ENCODE data around the gene PCYOX1L.

DNA sequence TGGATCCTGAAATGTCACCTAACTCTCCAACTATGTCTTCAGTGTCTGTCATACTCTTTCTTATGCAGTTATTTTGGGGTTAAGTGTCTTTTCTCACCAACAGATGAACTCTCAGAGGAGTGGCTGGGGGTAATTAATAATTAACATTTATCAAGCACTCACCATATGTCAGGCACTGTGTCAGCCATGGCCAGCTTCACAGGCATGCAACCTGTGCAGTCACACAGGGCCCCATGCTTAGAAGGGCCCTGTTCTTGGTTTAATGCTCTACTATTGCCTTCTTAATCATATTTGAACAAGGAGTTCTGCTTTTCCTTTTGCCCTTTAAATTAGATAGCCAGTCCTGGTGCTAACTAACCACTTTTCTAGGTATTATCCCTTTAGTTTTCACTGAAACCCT is 16.0 kb upstream of the PCYOX1L start:
- no peak for TF ChIP-seq RAD21 (IDR thresholded peaks at IDR 0.05; ENCODE audit: low read depth)
- no peak for TF ChIP-seq TAF1 (IDR thresholded peaks at IDR 0.05; ENCODE audit: low read depth)
- TF ChIP-seq YY1 (IDR thresholded peaks at IDR 0.05; ENCODE audit: low read depth) = no peak
- TF ChIP-seq NFIC (IDR thresholded peaks at IDR 0.05) = no peak
- TF ChIP-seq, protein P1, sequence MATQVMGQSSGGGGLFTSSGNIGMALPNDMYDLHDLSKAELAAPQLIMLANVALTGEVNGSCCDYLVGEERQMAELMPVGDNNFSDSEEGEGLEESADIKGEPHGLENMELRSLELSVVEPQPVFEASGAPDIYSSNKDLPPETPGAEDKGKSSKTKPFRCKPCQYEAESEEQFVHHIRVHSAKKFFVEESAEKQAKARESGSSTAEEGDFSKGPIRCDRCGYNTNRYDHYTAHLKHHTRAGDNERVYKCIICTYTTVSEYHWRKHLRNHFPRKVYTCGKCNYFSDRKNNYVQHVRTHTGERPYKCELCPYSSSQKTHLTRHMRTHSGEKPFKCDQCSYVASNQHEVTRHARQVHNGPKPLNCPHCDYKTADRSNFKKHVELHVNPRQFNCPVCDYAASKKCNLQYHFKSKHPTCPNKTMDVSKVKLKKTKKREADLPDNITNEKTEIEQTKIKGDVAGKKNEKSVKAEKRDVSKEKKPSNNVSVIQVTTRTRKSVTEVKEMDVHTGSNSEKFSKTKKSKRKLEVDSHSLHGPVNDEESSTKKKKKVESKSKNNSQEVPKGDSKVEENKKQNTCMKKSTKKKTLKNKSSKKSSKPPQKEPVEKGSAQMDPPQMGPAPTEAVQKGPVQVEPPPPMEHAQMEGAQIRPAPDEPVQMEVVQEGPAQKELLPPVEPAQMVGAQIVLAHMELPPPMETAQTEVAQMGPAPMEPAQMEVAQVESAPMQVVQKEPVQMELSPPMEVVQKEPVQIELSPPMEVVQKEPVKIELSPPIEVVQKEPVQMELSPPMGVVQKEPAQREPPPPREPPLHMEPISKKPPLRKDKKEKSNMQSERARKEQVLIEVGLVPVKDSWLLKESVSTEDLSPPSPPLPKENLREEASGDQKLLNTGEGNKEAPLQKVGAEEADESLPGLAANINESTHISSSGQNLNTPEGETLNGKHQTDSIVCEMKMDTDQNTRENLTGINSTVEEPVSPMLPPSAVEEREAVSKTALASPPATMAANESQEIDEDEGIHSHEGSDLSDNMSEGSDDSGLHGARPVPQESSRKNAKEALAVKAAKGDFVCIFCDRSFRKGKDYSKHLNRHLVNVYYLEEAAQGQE (IDR thresholded peaks at IDR 0.05; ENCODE audit: low read depth) = no peak
- TF ChIP-seq TEAD4 (IDR thresholded peaks at IDR 0.05) = no peak
- no peak for TF ChIP-seq TCF12 (IDR thresholded peaks at IDR 0.05; ENCODE audit: low read depth)
- no peak for TF ChIP-seq MAX (IDR thresholded peaks at IDR 0.05)
- no peak for TF ChIP-seq EP300 (IDR thresholded peaks at IDR 0.05; ENCODE audit: borderline replicate concordance)
- TF ChIP-seq ZBTB7A (IDR thresholded peaks at IDR 0.05; ENCODE audit: low read depth) = no peak
- TF ChIP-seq EGR1 (IDR thresholded peaks at IDR 0.05) = no peak
- no peak for TF ChIP-seq CEBPB (IDR thresholded peaks at IDR 0.05)
- no peak for TF ChIP-seq CREB1 (IDR thresholded peaks at IDR 0.05; ENCODE audit: low read depth)
